GM21526 (cell line): ENCODE measurements around the gene ARL2BP.
"Not testable (repeated sequence)": the region's sequence is repeated elsewhere in the genome, so short reads cannot be mapped to it uniquely, and the experiment has no call there.

Experiments
- ATAC-seq: cut with Tn5 transposase; IDR thresholded peaks from one replicate; pipeline ENCODE4 v1.9.1; 2021; ENCODE audit warnings: moderate library complexity; ENCODE audit not compliant: unreplicated experiment, low FRiP score

Gene ARL2BP

GRCh38 chr16:57262841-57263540 lies 17.9 kb downstream of the ARL2BP start:
- no peak for ATAC-seq

- ATAC-seq, result no peak
Observed at GRCh38 chr16:57263541-57264351, 18.7 kb downstream of the ARL2BP start.

GRCh38 chr16:57264381-57264780 lies 19.3 kb downstream of the ARL2BP start:
- no peak for ATAC-seq

GRCh38 chr16:57264950-57265371 lies 19.9 kb downstream of the ARL2BP start:
- ATAC-seq, result no peak

GRCh38 chr16:57265850-57266530 lies 20.9 kb downstream of the ARL2BP start:
- no peak for ATAC-seq

- no peak for ATAC-seq
Observed at GRCh38 chr16:57266531-57267260, 21.6 kb downstream of the ARL2BP start.

- not testable (repeated sequence) for ATAC-seq
Observed at GRCh38 chr16:57267343-57267742, 22.3 kb downstream of the ARL2BP start.

- no peak for ATAC-seq
Observed at GRCh38 chr16:57268804-57269800, 24.0 kb downstream of the ARL2BP start.

- no peak for ATAC-seq
Observed at GRCh38 chr16:57270221-57271062, 25.4 kb downstream of the ARL2BP start.

GRCh38 chr16:57271063-57271345 lies 25.9 kb downstream of the ARL2BP start:
- no peak for ATAC-seq

- ATAC-seq, result no peak
Observed at GRCh38 chr16:57271867-57272495, 26.9 kb downstream of the ARL2BP start.

GRCh38 chr16:57273359-57273758 lies 28.3 kb downstream of the ARL2BP start:
- no peak for ATAC-seq

GRCh38 chr16:57273826-57274225 lies 28.8 kb downstream of the ARL2BP start:
- ATAC-seq, result no peak

GRCh38 chr16:57275946-57276345 lies 30.9 kb downstream of the ARL2BP start:
- not testable (repeated sequence) for ATAC-seq

GRCh38 chr16:57276596-57276995 lies 31.5 kb downstream of the ARL2BP start:
- no peak for ATAC-seq

GRCh38 chr16:57277586-57277985 lies 32.5 kb downstream of the ARL2BP start:
- ATAC-seq, result no peak

GRCh38 chr16:57278494-57278893 lies 33.4 kb downstream of the ARL2BP start:
- no peak for ATAC-seq
